CD14-positive monocyte (primary cell): ENCODE data around the gene CCDC121. TPM values are rescaled to one million over a fixed set of nuclear protein-coding genes. Genes with fewer than 3 reads are reported as not detected.

ENCODE experiments used
- DNase-seq, 3 donors: peaks; one replicate each; pipeline ENCODE4 v3.0.0-alpha.2; 2011 to 2022
- H2AFZ ChIP-seq: 2 replicates; pipeline ENCODE4 v1.6.0; 2012; ENCODE audit warnings: mild to moderate bottlenecking, low read depth, low read length, inconsistent platforms; ENCODE audit not compliant: insufficient read depth, poor library complexity, severe bottlenecking
- H3K27ac ChIP-seq, 2 donors: 1 replicate in 1 of 2; 2 replicates in 1 of 2; pipeline ENCODE4 v1.5.1; 2012 to 2013; ENCODE audit warnings: low read length in 2 of 2, control low read depth in 1 of 2, inconsistent platforms in 1 of 2, low read depth in 1 of 2, mild to moderate bottlenecking in 1 of 2
- H3K27me3 ChIP-seq, 2 donors: one replicate each; pipeline versions ENCODE4 v1.6.0 to v1.6.1; 2011 to 2013; ENCODE audit warnings: low read length in 2 of 2; ENCODE audit not compliant: control insufficient read depth in 2 of 2, insufficient read depth in 2 of 2
- H3K36me3 ChIP-seq, 2 donors: replicated peaks in 1 of 2; 1 replicate in 1 of 2; 2 replicates in 1 of 2; pipeline versions ENCODE4 v1.5.1 to v1.6.1; 2012 to 2013; ENCODE audit warnings: low read length in 2 of 2, control low read depth in 1 of 2, inconsistent platforms in 1 of 2, mild to moderate bottlenecking in 1 of 2; ENCODE audit not compliant: insufficient read depth in 2 of 2, control insufficient read depth in 1 of 2
- H3K4me1 ChIP-seq, 2 donors: 1 replicate in 1 of 2; 2 replicates in 1 of 2; pipeline versions ENCODE4 v1.5.1 to v1.6.1; 2012 to 2013; ENCODE audit warnings: low read length in 2 of 2, control low read depth in 1 of 2, inconsistent platforms in 1 of 2, mild to moderate bottlenecking in 1 of 2, moderate library complexity in 1 of 2; ENCODE audit not compliant: insufficient read depth in 2 of 2, control insufficient read depth in 1 of 2
- H3K4me2 ChIP-seq: replicated peaks from 2 replicates; pipeline ENCODE3; 2012; ENCODE audit warnings: low read length, moderate library complexity, mild to moderate bottlenecking; ENCODE audit not compliant: poor library complexity, severe bottlenecking; ENCODE audit errors: extremely low read depth
- H3K4me3 ChIP-seq, 3 experiments: fragments of 200-600 bp in 1 of 3; sonication (generic) in 1 of 3; replicated peaks in 1 of 3; 1 replicate in 2 of 3; 2 replicates in 1 of 3; pipeline ENCODE4 v1.5.1; 2011 to 2013; ENCODE audit warnings: low read length in 3 of 3, mild to moderate bottlenecking in 3 of 3, control low read depth in 2 of 3, low read depth in 2 of 3, inconsistent platforms in 1 of 3, moderate library complexity in 1 of 3
- H3K79me2 ChIP-seq: 2 replicates; pipeline ENCODE4 v1.6.0; 2012; ENCODE audit warnings: mild to moderate bottlenecking, control low read depth, inconsistent platforms, low read length, moderate library complexity; ENCODE audit not compliant: insufficient read depth
- H3K9ac ChIP-seq: 2 replicates; pipeline ENCODE4 v1.6.0; 2017; ENCODE audit warnings: low read length, mild to moderate bottlenecking; ENCODE audit not compliant: insufficient read depth, poor library complexity, severe bottlenecking
- H3K9me3 ChIP-seq, 2 donors: replicated peaks in 1 of 2; 1 replicate in 1 of 2; 2 replicates in 1 of 2; pipeline versions ENCODE4 v1.5.1 to v1.6.1; 2012 to 2013; ENCODE audit warnings: low read length in 2 of 2, control low read depth in 1 of 2; ENCODE audit not compliant: control insufficient read depth in 1 of 2, insufficient read depth in 1 of 2
- H4K20me1 ChIP-seq: 2 replicates; pipeline ENCODE4 v1.6.0; 2012; ENCODE audit warnings: mild to moderate bottlenecking, low read length, control low read depth, moderate library complexity; ENCODE audit not compliant: insufficient read depth
- H3K27ac Mint-ChIP-seq, 7 donors: one replicate each; pipeline ENCODE4 v1.8.0; 2020; ENCODE audit warnings: mild to moderate bottlenecking in 7 of 7, mixed read lengths in 7 of 7, moderate library complexity in 6 of 7, inconsistent platforms in 2 of 7
- H3K27me3 Mint-ChIP-seq, 3 donors: one replicate each; pipeline ENCODE4 v1.8.0; 2021 to 2022; ENCODE audit warnings: low read depth in 3 of 3, mild to moderate bottlenecking in 3 of 3, mixed read lengths in 3 of 3, moderate library complexity in 3 of 3, inconsistent platforms in 1 of 3
- H3K36me3 Mint-ChIP-seq, 2 donors: one replicate each; pipeline ENCODE4 v1.8.0; 2020; ENCODE audit warnings: mixed read lengths in 2 of 2, inconsistent platforms in 1 of 2, mild to moderate bottlenecking in 1 of 2
- H3K4me1 Mint-ChIP-seq: one replicate; pipeline ENCODE4 v1.8.0; 2020; ENCODE audit warnings: mild to moderate bottlenecking, mixed read lengths
- H3K4me3 Mint-ChIP-seq, 2 donors: one replicate each; pipeline ENCODE4 v1.8.0; 2020; ENCODE audit warnings: mild to moderate bottlenecking in 2 of 2, mixed read lengths in 2 of 2, moderate library complexity in 1 of 2
- H3K9me3 Mint-ChIP-seq, 7 donors: one replicate each; pipeline ENCODE4 v1.8.0; 2020 to 2022; ENCODE audit warnings: mixed read lengths in 7 of 7, mild to moderate bottlenecking in 6 of 7, moderate library complexity in 6 of 7, inconsistent platforms in 2 of 7
- CTCF ChIP-seq: fragments of 200-600 bp; IDR thresholded peaks from one replicate; pipeline ENCODE4 v1.8.0; 2022; ENCODE audit warnings: antibody characterized with exemption, mild to moderate bottlenecking
- WGBS: methylation state at CpG from one replicate; pipeline ENCODE4 v1.1.5; 2013; ENCODE audit warnings: missing lambda C conversion rate; ENCODE audit not compliant: insufficient coverage; 5-methylcytosine and 5-hydroxymethylcytosine counted together
- intact Hi-C, 2 donors: fragments of 100-400 bp; cut with micrococcal nuclease; formaldehyde crosslinking; loops; one replicate each; pipeline versions ENCODE4 v1.15.0 to v1.15.1; 2023
- polyA plus RNA-seq, 3 donors: library from polyadenylated mRNA; depleted of rRNA in 1 of 3; unstranded in 2 of 3; stranded (reverse) in 1 of 3; fragments of 300-500 nt in 2 of 3; fragments of >200 nt in 1 of 3; fragmentation: Illumina TruSeq in 2 of 3; gene quantifications; 1 replicate in 2 of 3; 2 replicates in 1 of 3; pipeline ENCODE4 v1.2.3, GENCODE V29; 2012 to 2021

The CCDC121 gene
- polyA plus RNA-seq, 3 donors = 0.22 to 0.61 (median 0.53) TPM

GRCh38 chr2:27582695-27583389 lies 46.0 kb downstream of the CCDC121 start, which contains the start of gene ZNF512:
Gene ZNF512, plus strand, starts transcription at chr2:27583042. Its CDS starts 71 bp downstream, at chr2:27583113.
- Histone ChIP-seq H3K36me3 (no peaks in the 10 kb centered on the region), H4K20me1 (peaks cover 15% of the 10 kb centered on the region), H3K9ac (peak within 1 kb of the TSS; percentile 74), H3K9me3 (peaks cover 6 to 10% of the 10 kb centered on the region in 2 donors), H3K27ac (peak within 1 kb of the TSS; percentile 72 to 91), H3K4me1 (peaks cover 24 to 25% of the 10 kb centered on the region in 2 donors), H3K4me3 (peak within 1 kb of the TSS; percentile 66 to 98 (median 87)), H3K4me2 (peak within 1 kb of the TSS; percentile 85), H3K79me2 (peaks cover 48% of the 10 kb centered on the region), H3K27me3 (no peaks in the 10 kb centered on the region), H2AFZ (peak within 1 kb of the TSS; percentile 91)
- peak; percentile 94 to 96 (median 95) for DNase-seq
- under 1% methylated on average over 32 of the region's 38 CpGs for WGBS
- peaks cover 7 to 27% (median 18%) of the 10 kb centered on the region in 7 donors for H3K9me3 Mint-ChIP-seq
- TF ChIP-seq CTCF = no peak
- H3K36me3 Mint-ChIP-seq = peaks cover 8 to 10% of the 10 kb centered on the region in 2 donors
- intact Hi-C loops = loop anchor here (10.0 kb wide), 2 partner anchors 88 to 158 kb away; partner anchors contain the start of genes NRBP1 (in 2 of the 2), FNDC4 (in 1 of the 2) and GCKR (in 1 of the 2)
- H3K27ac Mint-ChIP-seq = peak within 1 kb of the TSS; percentile 90 to 99 (median 96)
- peak within 1 kb of the TSS; percentile 91 to 95 for H3K4me3 Mint-ChIP-seq
- peaks cover 0 to 2% (median 2%) of the 10 kb centered on the region in 3 donors for H3K27me3 Mint-ChIP-seq
- H3K4me1 Mint-ChIP-seq = peaks cover 34% of the 10 kb centered on the region

GRCh38 chr2:27582129-27582694 lies 46.6 kb downstream of the CCDC121 start:
- peaks cover 9% of the 10 kb centered on the region for H4K20me1 ChIP-seq
- H3K36me3 Mint-ChIP-seq = peaks cover 3 to 8% of the 10 kb centered on the region in 2 donors
- WGBS = 90% methylated on average over 9 of the region's 16 CpGs
- H3K27me3 Mint-ChIP-seq = peaks cover 0 to 3% (median 2%) of the 10 kb centered on the region in 3 donors
- peak overlapping the region; percentile 85 for H3K4me2 ChIP-seq
- no peak for TF ChIP-seq CTCF
- peaks cover 41% of the 10 kb centered on the region for H3K79me2 ChIP-seq
- no peaks in the 10 kb centered on the region for H3K36me3 ChIP-seq
- peaks cover 24 to 25% of the 10 kb centered on the region in 2 donors for H3K4me1 ChIP-seq
- peak overlapping the region; percentile 90 to 99 (median 96) for H3K27ac Mint-ChIP-seq
- H3K4me1 Mint-ChIP-seq = peaks cover 34% of the 10 kb centered on the region
- peak in 1 of 3 donors; percentile 6 for DNase-seq
- H3K27ac ChIP-seq = peak overlapping the region; percentile 72 to 91
- peak overlapping the region; percentile 74 for H3K9ac ChIP-seq
- H3K9me3 Mint-ChIP-seq = peaks cover 13 to 33% (median 24%) of the 10 kb centered on the region in 7 donors
- peak overlapping the region; percentile 91 for H2AFZ ChIP-seq
- H3K4me3 ChIP-seq = peak overlapping the region; percentile 66 to 98 (median 87)
- H3K4me3 Mint-ChIP-seq = peak overlapping the region; percentile 91 to 95
- peaks cover 13 to 16% of the 10 kb centered on the region in 2 donors for H3K9me3 ChIP-seq
- intact Hi-C loops = loop anchor here (10.0 kb wide), 2 partner anchors 87 to 157 kb away; partner anchors contain the start of genes NRBP1 (in 2 of the 2), FNDC4 (in 1 of the 2) and GCKR (in 1 of the 2)
- no peaks in the 10 kb centered on the region for H3K27me3 ChIP-seq
